Stimulated activated CD8-positive, alpha-beta memory T cell treated with anti-CD3 and anti-CD28 coated beads, Interleukin-4, amount 100 ng/mL, for 24 hours (primary cell): Measurements from ENCODE around the gene DLG2.

Source experiments
- DNase-seq: peaks from one replicate; pipeline ENCODE4 v3.0.0-alpha.2; 2020; ENCODE audit warnings: low read depth

DLG2 gene

GRCh38 chr11:83921447-83922192, 1705.5 kb downstream of the DLG2 start:
- no peak for DNase-seq

GRCh38 chr11:83918476-83918875, 1708.7 kb downstream of the DLG2 start:
- no peak for DNase-seq

GRCh38 chr11:83914995-83915394, 1712.1 kb downstream of the DLG2 start:
- no peak for DNase-seq

- no peak for DNase-seq
Observed at GRCh38 chr11:83909579-83910534, 1717.3 kb downstream of the DLG2 start.

GRCh38 chr11:83908298-83908856, 1718.8 kb downstream of the DLG2 start:
- DNase-seq: no peak

- no peak for DNase-seq
Observed at GRCh38 chr11:83895516-83895915, 1731.6 kb downstream of the DLG2 start.

- no peak for DNase-seq
Observed at GRCh38 chr11:83881428-83881827, 1745.7 kb downstream of the DLG2 start.

GRCh38 chr11:83871054-83871453, 1756.1 kb downstream of the DLG2 start:
- no peak for DNase-seq

- DNase-seq: no peak
Observed at GRCh38 chr11:83866655-83867054, 1760.5 kb downstream of the DLG2 start.

- no peak for DNase-seq
Observed at GRCh38 chr11:83865636-83866461, 1761.3 kb downstream of the DLG2 start.

- DNase-seq: no peak
Observed at GRCh38 chr11:83864412-83865057, 1762.6 kb downstream of the DLG2 start.

GRCh38 chr11:83863272-83863671, 1763.9 kb downstream of the DLG2 start:
- DNase-seq: no peak

GRCh38 chr11:83862691-83863090, 1764.5 kb downstream of the DLG2 start:
- DNase-seq: no peak

- no peak for DNase-seq
Observed at GRCh38 chr11:83862033-83862432, 1765.1 kb downstream of the DLG2 start.

- DNase-seq: no peak
Observed at GRCh38 chr11:83858694-83859093, 1768.5 kb downstream of the DLG2 start.

GRCh38 chr11:83855237-83855636, 1771.9 kb downstream of the DLG2 start:
- DNase-seq: no peak

GRCh38 chr11:83852775-83853442, 1774.2 kb downstream of the DLG2 start:
- no peak for DNase-seq

GRCh38 chr11:83852012-83852411, 1775.1 kb downstream of the DLG2 start:
- DNase-seq: no peak

GRCh38 chr11:83847467-83848034, 1779.6 kb downstream of the DLG2 start:
- DNase-seq: no peak

GRCh38 chr11:83845797-83846196, 1781.3 kb downstream of the DLG2 start:
- no peak for DNase-seq
